Measurements from ENCODE around the gene ZNF446. TPM values are rescaled to one million over a fixed set of nuclear protein-coding genes. Genes with fewer than 3 reads are reported as not detected.
"Not testable (repeated sequence)": the region's sequence is repeated elsewhere in the genome, so short reads cannot be mapped to it uniquely, and the experiment has no call there.

The ZNF446 gene
- total RNA-seq, 2 experiments from 2014 or later = 8.0 to 11.1 TPM

GRCh38 chr19:58500242-58500641 lies 24.1 kb downstream of the ZNF446 start:
- no peak for DNase-seq (ENCODE audit: low spot score)
- no TSS peak for BruUV-seq (replicated peaks)
- TF ChIP-seq CTCF (conservative IDR thresholded peaks at IDR 0.05; ENCODE audit: low read length) (no peak), EZH2phosphoT487 (IDR thresholded peaks at IDR 0.05; ENCODE audit: borderline replicate concordance, low read depth, low read length) (no peak)
- Histone ChIP-seq H3K4me3 (ENCODE audit: low read depth, low read length, poor library complexity, severe bottlenecking) (peak overlapping the region; percentile 79), H3K27ac (ENCODE audit: low read depth, low read length, poor library complexity, severe bottlenecking) (no peak overlapping the region), H3K9me2 (ENCODE audit: insufficient read depth, low read length) (no peaks in the 10 kb centered on the region), H2AFZ (ENCODE audit: low read length) (no peak overlapping the region), H3K79me2 (ENCODE audit: insufficient read depth, low read depth, low read length) (no peaks in the 10 kb centered on the region), H3K4me1 (ENCODE audit: insufficient read depth, low read length, poor library complexity, severe bottlenecking) (peaks cover 15% of the 10 kb centered on the region), H3K36me3 (ENCODE audit: insufficient read depth, low read length) (no peaks in the 10 kb centered on the region), H3K9me3 (ENCODE audit: low read length) (no peaks in the 10 kb centered on the region), H3K4me2 (ENCODE audit: low read length) (no peak overlapping the region; the same call in 1 of the 2 replicates), H4K20me1 (ENCODE audit: insufficient read depth, low read length) (no peaks in the 10 kb centered on the region)
- ChIA-PET POLR2A (interaction anchor here (0.7 kb wide), 1 partner anchor 14 kb away, joined by 3 read pairs; no protein-coding TSS in a partner anchor), CTCF (ENCODE audit: unreplicated experiment) (no interaction called here)
- intact Hi-C loops (cut with micrococcal nuclease; ENCODE audit: unreplicated experiment) = no loop called here

DNA sequence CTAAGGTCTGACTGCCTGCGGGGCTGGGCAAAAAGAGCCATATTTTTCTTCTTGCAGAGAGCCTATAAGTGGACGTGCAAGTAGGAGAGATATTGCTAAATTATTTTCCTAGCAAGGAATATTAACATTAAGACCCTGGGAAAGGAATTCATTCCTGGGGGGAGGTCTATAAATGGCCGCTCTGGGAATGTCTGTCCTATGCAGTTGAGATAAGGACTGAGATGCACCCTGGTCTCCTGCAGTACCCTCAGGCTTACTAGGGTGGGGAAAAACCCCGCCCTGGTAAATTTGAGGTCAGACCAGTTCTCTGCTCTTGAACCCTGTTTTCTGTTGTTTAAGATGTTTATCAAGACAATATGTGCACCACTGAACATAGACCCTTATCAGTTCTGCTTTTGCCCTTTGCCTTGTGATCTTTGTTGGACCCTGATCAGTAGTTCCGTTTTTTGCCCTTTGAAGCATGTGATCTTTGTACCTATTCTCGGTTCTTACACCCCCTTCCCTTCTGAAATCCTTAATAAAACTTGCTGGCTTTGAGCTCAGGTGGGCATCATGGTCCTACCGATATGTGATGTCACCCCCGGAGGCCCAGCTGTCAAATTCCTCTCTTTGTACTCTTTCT lies 31.6 kb downstream of the ZNF446 start:
- H4K20me1 ChIP-seq (ENCODE audit: insufficient read depth, low read length); H3K79me2 ChIP-seq (ENCODE audit: insufficient read depth, low read depth, low read length); H3K4me2 ChIP-seq (ENCODE audit: low read length); H3K9me3 ChIP-seq (ENCODE audit: low read length); H3K4me1 ChIP-seq (ENCODE audit: insufficient read depth, low read length, poor library complexity, severe bottlenecking); CTCF ChIA-PET (ENCODE audit: unreplicated experiment); H3K4me3 ChIP-seq (ENCODE audit: low read depth, low read length, poor library complexity, severe bottlenecking); H3K27ac ChIP-seq (ENCODE audit: low read depth, low read length, poor library complexity, severe bottlenecking); DNase-seq (ENCODE audit: low spot score); H3K36me3 ChIP-seq (ENCODE audit: insufficient read depth, low read length); H3K9me2 ChIP-seq (ENCODE audit: insufficient read depth, low read length); POLR2A ChIA-PET; BruUV-seq (replicated peaks); H2AFZ ChIP-seq (ENCODE audit: low read length); intact Hi-C loops (cut with micrococcal nuclease; ENCODE audit: unreplicated experiment): not testable (repeated sequence)

GRCh38 chr19:58509731-58510083 lies 33.6 kb downstream of the ZNF446 start:
- no peaks in the 10 kb centered on the region for H3K9me3 ChIP-seq (ENCODE audit: low read length)
- TF ChIP-seq EZH2phosphoT487 (IDR thresholded peaks at IDR 0.05; ENCODE audit: borderline replicate concordance, low read depth, low read length) (no peak), CTCF (conservative IDR thresholded peaks at IDR 0.05; ENCODE audit: low read length) (no peak)
- H3K4me1 ChIP-seq (ENCODE audit: insufficient read depth, low read length, poor library complexity, severe bottlenecking) = peaks cover 7% of the 10 kb centered on the region
- no peak overlapping the region for H2AFZ ChIP-seq (ENCODE audit: low read length)
- no TSS peak for BruUV-seq (replicated peaks)
- no peaks in the 10 kb centered on the region for H3K9me2 ChIP-seq (ENCODE audit: insufficient read depth, low read length)
- H3K36me3 ChIP-seq (ENCODE audit: insufficient read depth, low read length) = peaks cover 17% of the 10 kb centered on the region; the same call in 1 of the 2 replicates
- ChIA-PET CTCF (ENCODE audit: unreplicated experiment) (no interaction called here), POLR2A (no interaction called here)
- no peaks in the 10 kb centered on the region for H4K20me1 ChIP-seq (ENCODE audit: insufficient read depth, low read length)
- DNase-seq (ENCODE audit: low spot score) = no peak
- no peaks in the 10 kb centered on the region for H3K79me2 ChIP-seq (ENCODE audit: insufficient read depth, low read depth, low read length)
- no peak overlapping the region for H3K27ac ChIP-seq (ENCODE audit: low read depth, low read length, poor library complexity, severe bottlenecking)
- intact Hi-C loops (cut with micrococcal nuclease; ENCODE audit: unreplicated experiment) = no loop called here
- H3K4me2 ChIP-seq (ENCODE audit: low read length) = no peak overlapping the region
- no peak overlapping the region for H3K4me3 ChIP-seq (ENCODE audit: low read depth, low read length, poor library complexity, severe bottlenecking)

Data from OCI-LY7 (cell line).